ENCODE results near the gene FAM120C.

FAM120C gene

DNA sequence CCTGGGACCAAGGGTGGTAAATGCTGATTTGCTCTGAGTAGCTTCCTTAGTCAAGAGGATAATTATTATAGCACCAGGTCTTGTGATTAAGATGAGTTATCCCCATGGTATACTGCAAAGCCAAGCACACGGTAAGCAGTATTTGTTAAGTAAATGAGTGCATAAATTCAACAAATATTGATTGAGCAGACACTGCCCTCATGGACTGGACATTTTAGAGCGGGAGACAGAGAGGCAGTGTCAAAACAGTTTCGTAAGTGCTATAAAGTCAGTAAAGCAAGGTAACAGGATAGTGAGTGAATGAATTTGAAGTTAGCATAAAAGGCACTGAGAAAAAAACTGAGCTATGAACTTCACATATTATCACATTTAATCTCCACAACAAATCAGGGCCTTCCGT is 152.7 kb downstream of the FAM120C start:
- no peak for DNase-seq

DNA sequence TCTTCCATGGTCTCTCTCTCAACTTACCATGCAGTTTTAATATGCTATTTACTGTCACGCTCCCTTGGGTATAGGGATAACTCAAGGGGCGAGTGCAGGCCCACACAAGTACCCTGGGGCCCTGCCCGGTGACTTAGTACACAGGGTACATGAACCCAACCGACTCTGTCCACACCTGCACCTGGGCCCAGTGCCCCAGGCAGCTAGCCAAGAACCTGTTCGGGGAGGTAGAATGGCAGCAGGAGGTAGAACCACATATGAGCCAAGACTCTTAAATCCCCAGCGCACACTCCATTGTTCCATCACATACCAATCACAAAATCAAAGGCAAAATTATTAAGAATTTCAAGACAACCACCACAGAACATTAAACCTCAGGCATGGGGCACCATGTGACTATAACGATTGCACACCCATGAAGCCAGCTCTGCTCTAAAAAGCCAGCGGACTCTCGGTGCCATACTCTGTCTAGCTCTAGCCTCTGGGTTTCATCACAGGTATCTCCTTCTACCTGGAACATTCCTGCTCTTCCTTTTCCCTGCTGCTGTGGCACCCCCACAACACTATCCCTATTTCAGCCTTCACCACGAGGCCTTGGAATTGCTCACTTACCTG is 153.4 kb downstream of the FAM120C start:
- no peak for DNase-seq

DNA sequence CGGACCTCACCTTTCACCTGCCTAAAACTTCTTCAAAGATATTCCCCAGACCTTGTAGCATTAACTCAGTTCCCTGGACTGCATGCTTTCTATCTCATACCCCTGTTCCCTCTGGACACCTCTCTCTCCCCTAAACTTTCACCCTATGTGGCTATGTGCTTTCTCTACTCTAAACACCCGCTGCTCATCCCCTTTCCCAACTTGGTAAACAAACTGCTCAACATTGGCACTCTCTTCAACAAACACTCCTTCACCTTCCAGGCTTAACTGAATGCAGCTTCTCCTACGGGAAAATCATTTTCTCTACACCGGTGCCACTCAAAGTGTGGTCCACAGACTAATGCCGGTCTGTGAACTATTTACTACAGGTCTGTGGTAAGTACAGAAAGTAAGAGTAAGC is 158.7 kb downstream of the FAM120C start:
- no peak for DNase-seq

All from activated CD4-positive, alpha-beta T cell treated with anti-CD3 and anti-CD28 coated beads, Interleukin-2, amount 50 U/mL, for 48 hours (primary cell).